ENCODE measurements around the gene PIK3C2G. TPM values are rescaled to one million over a fixed set of nuclear protein-coding genes. Genes with fewer than 3 reads are reported as not detected.

PIK3C2G gene
- total and polyA plus RNA-seq, 2 donors from 2014 or later: 4.4 to 5.8 TPM

DNA sequence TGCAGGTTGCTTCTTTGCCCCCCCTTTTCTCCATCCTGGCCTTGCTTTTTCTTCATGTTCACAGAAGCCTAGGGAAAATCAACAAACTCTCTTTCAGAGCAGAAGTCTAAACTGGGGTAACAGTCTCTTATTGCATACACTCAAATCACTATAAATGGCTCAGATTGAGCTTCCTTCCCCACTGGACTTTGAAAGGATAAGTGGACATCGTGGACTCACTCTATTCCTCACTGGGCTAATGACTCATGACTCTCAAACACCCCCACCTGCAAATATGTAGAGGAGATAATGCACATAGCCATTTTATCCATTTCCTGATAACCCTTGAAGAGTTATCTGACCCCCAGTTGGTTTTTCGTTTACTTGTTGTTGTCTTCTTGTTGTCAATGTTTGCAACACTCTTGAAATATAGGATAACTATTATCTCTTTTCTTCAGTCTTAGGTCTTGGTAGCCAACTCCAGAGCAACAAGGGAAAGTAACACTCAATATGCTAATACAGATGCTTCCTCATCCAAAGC, 221.3 kb downstream of the PIK3C2G start:
- H3K9ac ChIP-seq (ENCODE audit: low read length in 3 of 3): no peak overlapping the region
- H3K4me3 ChIP-seq (ENCODE audit: low read length in 3 of 3): no peak overlapping the region
- no peaks in the 10 kb centered on the region for H3K9me3 ChIP-seq (ENCODE audit: control insufficient read depth in 2 of 3, insufficient read depth in 1 of 3, low read length in 3 of 3)
- H3K4me1 ChIP-seq (ENCODE audit: control insufficient read depth in 2 of 3, insufficient read depth in 2 of 3, low read depth in 1 of 3, low read length in 3 of 3): no peaks in the 10 kb centered on the region
- TF ChIP-seq, protein P1, sequence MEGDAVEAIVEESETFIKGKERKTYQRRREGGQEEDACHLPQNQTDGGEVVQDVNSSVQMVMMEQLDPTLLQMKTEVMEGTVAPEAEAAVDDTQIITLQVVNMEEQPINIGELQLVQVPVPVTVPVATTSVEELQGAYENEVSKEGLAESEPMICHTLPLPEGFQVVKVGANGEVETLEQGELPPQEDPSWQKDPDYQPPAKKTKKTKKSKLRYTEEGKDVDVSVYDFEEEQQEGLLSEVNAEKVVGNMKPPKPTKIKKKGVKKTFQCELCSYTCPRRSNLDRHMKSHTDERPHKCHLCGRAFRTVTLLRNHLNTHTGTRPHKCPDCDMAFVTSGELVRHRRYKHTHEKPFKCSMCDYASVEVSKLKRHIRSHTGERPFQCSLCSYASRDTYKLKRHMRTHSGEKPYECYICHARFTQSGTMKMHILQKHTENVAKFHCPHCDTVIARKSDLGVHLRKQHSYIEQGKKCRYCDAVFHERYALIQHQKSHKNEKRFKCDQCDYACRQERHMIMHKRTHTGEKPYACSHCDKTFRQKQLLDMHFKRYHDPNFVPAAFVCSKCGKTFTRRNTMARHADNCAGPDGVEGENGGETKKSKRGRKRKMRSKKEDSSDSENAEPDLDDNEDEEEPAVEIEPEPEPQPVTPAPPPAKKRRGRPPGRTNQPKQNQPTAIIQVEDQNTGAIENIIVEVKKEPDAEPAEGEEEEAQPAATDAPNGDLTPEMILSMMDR (IDR thresholded peaks at IDR 0.05; ENCODE audit: borderline replicate concordance, extremely low read depth, insufficient read depth): no peak
- no peak for FAIRE-seq
- no peak overlapping the region for H3K27ac ChIP-seq (ENCODE audit: low read depth in 2 of 2, low read length in 2 of 2)
- DNase-seq: no peak
- no peaks in the 10 kb centered on the region for H3K36me3 ChIP-seq (ENCODE audit: control insufficient read depth in 2 of 3, insufficient read depth in 3 of 3, low read length in 3 of 3)
- intact Hi-C loops (cut with DNase I): no loop called here
- H3K27me3 ChIP-seq (ENCODE audit: control insufficient read depth, insufficient read depth, low read length): no peaks in the 10 kb centered on the region

DNA sequence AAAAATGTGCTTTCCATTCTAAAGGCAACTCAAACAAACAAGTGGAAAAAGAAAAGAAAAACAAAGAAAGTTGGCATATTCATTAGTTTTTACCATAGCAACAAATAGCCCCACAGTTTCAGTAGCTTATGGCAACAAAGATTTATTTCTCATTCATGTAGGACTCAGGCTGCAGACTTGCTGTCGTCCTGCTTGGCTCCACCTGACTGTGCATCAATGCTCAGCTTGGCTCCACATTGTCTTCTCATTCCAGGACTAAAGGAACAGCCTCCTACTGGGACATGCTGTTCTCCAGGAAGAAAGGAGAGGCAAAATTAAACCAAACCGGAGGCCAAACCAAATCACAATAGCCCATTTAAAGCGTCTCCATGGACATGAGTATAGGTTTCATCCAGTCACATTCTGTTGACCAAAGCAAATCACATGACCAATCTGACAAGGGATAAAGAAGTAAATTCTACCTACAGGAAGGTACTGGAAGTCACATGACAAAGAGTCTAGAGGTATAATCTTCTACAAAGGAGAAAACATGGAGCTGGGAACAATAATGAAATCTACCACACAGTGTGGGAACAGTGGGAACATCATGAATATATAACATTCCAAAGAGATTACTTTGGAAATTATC, 222.5 kb downstream of the PIK3C2G start:
- DNase-seq (peak in 3 of 5 donors; percentile 35 to 61 (median 60)), FAIRE-seq (no peak)
- TF ChIP-seq, protein P1 (IDR thresholded peaks at IDR 0.05; ENCODE audit: borderline replicate concordance, extremely low read depth, insufficient read depth): no peak
- no peaks in the 10 kb centered on the region for H3K4me1 ChIP-seq (ENCODE audit: control insufficient read depth in 2 of 3, insufficient read depth in 2 of 3, low read depth in 1 of 3, low read length in 3 of 3)
- H3K27ac ChIP-seq (ENCODE audit: low read depth in 2 of 2, low read length in 2 of 2): no peak overlapping the region
- intact Hi-C loops (cut with DNase I): no loop called here
- no peaks in the 10 kb centered on the region for H3K27me3 ChIP-seq (ENCODE audit: control insufficient read depth, insufficient read depth, low read length)
- no peak overlapping the region for H3K4me3 ChIP-seq (ENCODE audit: low read length in 3 of 3)
- H3K36me3 ChIP-seq (ENCODE audit: control insufficient read depth in 2 of 3, insufficient read depth in 3 of 3, low read length in 3 of 3): no peaks in the 10 kb centered on the region
- H3K9ac ChIP-seq (ENCODE audit: low read length in 3 of 3): no peak overlapping the region
- H3K9me3 ChIP-seq (ENCODE audit: control insufficient read depth in 2 of 3, insufficient read depth in 1 of 3, low read length in 3 of 3): no peaks in the 10 kb centered on the region

DNA sequence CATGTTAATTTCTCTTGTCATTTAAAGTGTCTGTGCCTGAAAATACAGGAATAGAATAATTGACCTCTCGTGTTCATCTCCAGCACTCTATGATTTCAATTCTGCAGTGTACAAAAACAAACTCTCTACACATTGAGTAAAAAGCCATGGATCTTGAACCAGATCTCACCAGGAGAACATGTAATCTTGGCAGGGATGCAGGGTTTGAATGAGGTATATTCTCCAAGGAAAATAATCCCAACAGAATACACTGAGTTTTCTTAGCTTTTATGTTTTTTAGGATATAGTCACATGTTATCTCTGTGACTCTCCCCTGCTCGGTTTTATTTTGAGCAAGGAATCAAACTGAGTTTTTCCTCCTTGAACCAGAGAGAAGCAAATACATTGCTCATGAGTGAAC, 224.7 kb downstream of the PIK3C2G start:
- no peaks in the 10 kb centered on the region for H3K9me3 ChIP-seq (ENCODE audit: control insufficient read depth in 2 of 3, insufficient read depth in 1 of 3, low read length in 3 of 3)

More for the DNA sequence above, 224.7 kb downstream of the PIK3C2G start:
- FAIRE-seq (no peak), DNase-seq (no peak)
- Histone ChIP-seq H3K27ac (ENCODE audit: low read depth in 2 of 2, low read length in 2 of 2) (no peak overlapping the region), H3K4me3 (ENCODE audit: low read length in 3 of 3) (no peak overlapping the region), H3K36me3 (ENCODE audit: control insufficient read depth in 2 of 3, insufficient read depth in 3 of 3, low read length in 3 of 3) (no peaks in the 10 kb centered on the region), H3K4me1 (ENCODE audit: control insufficient read depth in 2 of 3, insufficient read depth in 2 of 3, low read depth in 1 of 3, low read length in 3 of 3) (no peaks in the 10 kb centered on the region), H3K27me3 (ENCODE audit: control insufficient read depth, insufficient read depth, low read length) (no peaks in the 10 kb centered on the region), H3K9ac (ENCODE audit: low read length in 3 of 3) (no peak overlapping the region)
- intact Hi-C loops (cut with DNase I): no loop called here
- TF ChIP-seq, protein P1 (IDR thresholded peaks at IDR 0.05; ENCODE audit: borderline replicate concordance, extremely low read depth, insufficient read depth): no peak

All from kidney (tissue), 14 donors.